Mucosa of stomach (tissue), 1 donor: ENCODE measurements around the gene BTN3A1.
"Not testable (repeated sequence)": the region's sequence is repeated elsewhere in the genome, so short reads cannot be mapped to it uniquely, and the experiment has no call there.

Experiments used
- H3K27me3 ChIP-seq: one replicate; pipeline ENCODE4 v1.7.0; 2013; ENCODE audit warnings: mild to moderate bottlenecking, low read length; ENCODE audit not compliant: control insufficient read depth, insufficient read depth
- H3K36me3 ChIP-seq: one replicate; pipeline ENCODE4 v1.7.0; 2013; ENCODE audit warnings: low read length; ENCODE audit not compliant: control insufficient read depth, insufficient read depth
- H3K4me1 ChIP-seq: one replicate; pipeline ENCODE4 v1.7.0; 2013; ENCODE audit warnings: mild to moderate bottlenecking, low read length; ENCODE audit not compliant: control insufficient read depth, insufficient read depth
- H3K4me3 ChIP-seq: one replicate; pipeline ENCODE4 v1.7.0; 2013; ENCODE audit warnings: low read length
- H3K9ac ChIP-seq: one replicate; pipeline ENCODE4 v1.7.0; 2013; ENCODE audit warnings: mild to moderate bottlenecking, low read length, moderate library complexity
- H3K9me3 ChIP-seq: one replicate; pipeline ENCODE4 v1.7.0; 2013; ENCODE audit warnings: mild to moderate bottlenecking, low read length, moderate library complexity; ENCODE audit not compliant: control insufficient read depth
- donor health status: Pancreatic carcinoma.

BTN3A1 gene

DNA sequence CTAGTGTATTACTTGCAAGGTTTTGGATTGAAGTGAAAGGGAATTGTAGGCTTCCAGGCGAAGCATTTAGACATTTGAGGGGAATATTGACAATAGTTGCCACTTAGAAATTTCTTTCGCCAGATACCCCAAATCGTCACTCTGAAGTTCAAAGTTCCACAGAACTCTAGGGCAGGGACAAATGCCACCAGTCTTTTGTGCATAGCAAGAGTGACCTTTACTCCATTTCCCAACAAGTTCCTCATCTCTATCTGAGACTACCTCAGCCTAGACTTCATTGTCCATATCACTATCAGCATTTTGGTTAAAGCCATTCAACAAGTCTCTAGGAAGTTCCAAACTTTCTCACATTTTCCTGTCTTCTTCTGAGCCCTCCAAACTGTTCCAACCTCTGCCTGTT is 16.7 kb downstream of the BTN3A1 start:
- H3K9ac ChIP-seq, H3K4me3 ChIP-seq, H3K4me1 ChIP-seq, H3K27me3 ChIP-seq, H3K9me3 ChIP-seq, H3K36me3 ChIP-seq: not testable (repeated sequence)

DNA sequence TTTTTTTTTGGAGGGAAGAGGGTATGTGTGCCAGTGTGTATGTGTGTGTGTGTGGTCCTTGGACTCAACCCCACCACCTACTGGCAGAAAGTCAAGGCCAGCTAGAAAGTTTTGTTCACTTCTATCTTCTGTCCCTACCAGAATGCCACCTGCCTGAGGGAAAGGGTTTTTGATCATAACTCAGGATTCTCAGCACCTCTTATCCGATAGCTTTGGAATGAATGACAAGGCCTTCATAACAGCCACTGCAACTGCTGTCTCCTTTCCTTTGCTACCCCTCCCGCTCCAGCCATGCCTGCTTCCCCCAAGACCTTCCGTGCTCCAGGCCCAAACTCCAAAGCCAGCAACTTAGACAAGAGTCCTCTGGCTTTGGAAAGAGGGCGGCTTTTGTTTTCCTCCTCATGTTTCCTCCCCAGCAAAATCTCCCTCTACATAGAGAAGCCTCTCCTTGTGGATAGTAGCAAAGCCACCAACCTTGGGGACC is 18.7 kb downstream of the BTN3A1 start:
- Histone ChIP-seq H3K9me3 (no peaks in the 10 kb centered on the region), H3K9ac (peak overlapping the region; percentile 95), H3K36me3 (no peaks in the 10 kb centered on the region), H3K27me3 (no peaks in the 10 kb centered on the region), H3K4me3 (peak overlapping the region; percentile 68), H3K4me1 (peaks cover 4% of the 10 kb centered on the region)

- peak overlapping the region; percentile 95 for H3K9ac ChIP-seq
- H3K9me3 ChIP-seq = no peaks in the 10 kb centered on the region
- H3K4me3 ChIP-seq = peak overlapping the region; percentile 68
- no peaks in the 10 kb centered on the region for H3K27me3 ChIP-seq
- peaks cover 4% of the 10 kb centered on the region for H3K4me1 ChIP-seq
- H3K36me3 ChIP-seq = no peaks in the 10 kb centered on the region
Observed at GRCh38 chr6:26421259-26422144, 19.4 kb downstream of the BTN3A1 start.

DNA sequence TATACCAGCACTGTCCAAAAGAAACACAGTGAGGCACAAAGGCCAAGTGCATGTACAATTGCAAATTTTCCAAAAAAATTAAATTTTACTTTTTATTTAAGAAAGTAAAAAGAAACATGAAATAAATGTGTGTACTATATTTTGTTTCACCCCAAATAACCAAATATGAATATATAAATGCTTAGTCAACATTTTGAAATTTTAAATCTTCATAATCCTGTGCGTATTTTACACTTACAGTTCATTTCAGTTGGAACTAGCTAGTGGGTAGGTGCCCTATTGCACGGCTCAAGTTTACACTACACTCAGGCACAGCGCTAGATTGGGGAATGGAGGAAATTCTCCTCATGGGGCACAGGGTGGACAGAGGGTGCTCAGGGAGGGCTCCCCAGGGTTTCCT is 20.3 kb downstream of the BTN3A1 start:
- H3K9me3 ChIP-seq = no peaks in the 10 kb centered on the region
- peaks cover 4% of the 10 kb centered on the region for H3K4me1 ChIP-seq
- no peak overlapping the region for H3K4me3 ChIP-seq
- no peak overlapping the region for H3K9ac ChIP-seq
- H3K27me3 ChIP-seq = no peaks in the 10 kb centered on the region
- H3K36me3 ChIP-seq = no peaks in the 10 kb centered on the region

DNA sequence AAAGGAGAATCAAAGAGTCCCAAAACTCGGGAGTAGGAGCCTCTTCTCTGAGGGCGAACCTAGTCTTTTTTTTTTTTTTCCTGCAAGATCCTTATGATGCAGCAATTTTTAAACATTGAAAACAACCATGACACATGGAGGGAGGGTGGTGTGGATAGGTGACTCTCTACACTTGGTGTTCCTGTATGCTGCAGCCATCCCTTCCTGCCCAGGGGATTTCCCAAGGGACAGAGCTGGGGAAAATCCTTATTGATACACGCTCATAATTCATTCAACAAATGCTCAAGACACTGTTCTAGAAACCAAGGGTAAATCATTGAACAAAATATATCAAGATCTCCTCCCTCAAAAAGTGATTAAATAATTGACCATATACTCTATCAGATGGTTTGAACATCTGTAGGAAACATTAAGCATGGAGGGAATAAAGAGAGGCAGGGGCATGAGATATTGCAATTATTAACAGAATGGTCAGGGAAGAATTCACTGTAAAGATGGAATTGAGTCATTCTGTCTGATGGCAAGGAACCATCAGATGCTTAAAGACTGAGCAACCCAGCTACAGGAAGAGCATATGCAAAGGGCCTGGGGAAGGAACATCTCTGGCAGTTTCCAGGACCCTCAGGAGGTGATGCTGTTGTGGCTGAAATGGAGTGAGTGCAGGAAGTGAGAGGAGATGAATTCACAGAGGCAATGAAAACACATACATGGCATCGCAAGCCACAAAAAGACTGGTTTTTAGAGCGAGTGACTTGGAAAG is 24.8 kb downstream of the BTN3A1 start:
- Histone ChIP-seq H3K36me3 (no peaks in the 10 kb centered on the region), H3K9ac (no peak overlapping the region), H3K4me1 (peaks cover 4% of the 10 kb centered on the region), H3K9me3 (no peaks in the 10 kb centered on the region), H3K4me3 (no peak overlapping the region), H3K27me3 (no peaks in the 10 kb centered on the region)

DNA sequence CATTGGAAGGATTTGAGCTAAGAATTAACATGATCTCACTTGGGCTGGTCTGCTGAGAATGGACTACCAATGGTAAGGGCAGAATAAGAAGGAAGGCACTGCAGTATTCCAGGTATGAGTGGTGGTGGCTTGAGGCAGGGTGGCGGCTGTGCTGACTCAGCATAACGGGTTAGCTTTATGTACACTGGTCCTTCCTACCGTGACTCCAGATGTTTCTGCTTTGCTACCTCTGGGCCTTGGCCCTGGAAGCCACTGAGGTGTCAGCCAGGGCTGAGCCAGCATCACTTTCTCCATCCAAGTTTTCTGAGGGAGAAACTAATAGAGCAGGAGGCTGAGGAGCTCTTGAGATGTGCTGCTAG is 25.4 kb downstream of the BTN3A1 start:
- Histone ChIP-seq H3K4me3 (no peak overlapping the region), H3K9me3 (no peaks in the 10 kb centered on the region), H3K27me3 (no peaks in the 10 kb centered on the region), H3K36me3 (no peaks in the 10 kb centered on the region), H3K4me1 (peaks cover 4% of the 10 kb centered on the region), H3K9ac (no peak overlapping the region)

DNA sequence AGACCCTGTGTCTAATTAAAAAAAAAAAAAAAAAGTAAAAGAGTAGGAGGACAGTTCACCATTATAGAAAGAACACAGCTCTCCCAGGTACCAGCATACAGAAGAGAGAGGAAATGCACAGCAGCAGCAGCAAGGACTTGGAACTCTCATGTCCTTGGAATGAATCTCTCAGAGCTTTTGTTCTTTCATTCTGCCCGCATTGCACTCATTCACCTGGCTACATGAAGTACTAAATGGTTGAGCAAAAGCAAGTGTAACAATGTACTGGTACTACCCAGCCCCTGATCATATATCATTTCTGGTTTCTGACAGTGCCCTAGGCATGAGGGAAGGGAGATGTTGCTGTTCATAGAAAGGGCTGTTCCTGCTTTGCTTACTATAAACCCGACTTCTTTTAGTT is 26.1 kb downstream of the BTN3A1 start:
- Histone ChIP-seq H3K9ac (no peak overlapping the region), H3K27me3 (no peaks in the 10 kb centered on the region), H3K4me1 (no peaks in the 10 kb centered on the region), H3K9me3 (no peaks in the 10 kb centered on the region), H3K4me3 (no peak overlapping the region), H3K36me3 (no peaks in the 10 kb centered on the region)

GRCh38 chr6:26430787-26431186 is 28.7 kb downstream of the BTN3A1 start:
- Histone ChIP-seq H3K36me3 (no peaks in the 10 kb centered on the region), H3K4me1 (no peaks in the 10 kb centered on the region), H3K9me3 (no peaks in the 10 kb centered on the region), H3K9ac (no peak overlapping the region), H3K27me3 (no peaks in the 10 kb centered on the region), H3K4me3 (no peak overlapping the region)

DNA sequence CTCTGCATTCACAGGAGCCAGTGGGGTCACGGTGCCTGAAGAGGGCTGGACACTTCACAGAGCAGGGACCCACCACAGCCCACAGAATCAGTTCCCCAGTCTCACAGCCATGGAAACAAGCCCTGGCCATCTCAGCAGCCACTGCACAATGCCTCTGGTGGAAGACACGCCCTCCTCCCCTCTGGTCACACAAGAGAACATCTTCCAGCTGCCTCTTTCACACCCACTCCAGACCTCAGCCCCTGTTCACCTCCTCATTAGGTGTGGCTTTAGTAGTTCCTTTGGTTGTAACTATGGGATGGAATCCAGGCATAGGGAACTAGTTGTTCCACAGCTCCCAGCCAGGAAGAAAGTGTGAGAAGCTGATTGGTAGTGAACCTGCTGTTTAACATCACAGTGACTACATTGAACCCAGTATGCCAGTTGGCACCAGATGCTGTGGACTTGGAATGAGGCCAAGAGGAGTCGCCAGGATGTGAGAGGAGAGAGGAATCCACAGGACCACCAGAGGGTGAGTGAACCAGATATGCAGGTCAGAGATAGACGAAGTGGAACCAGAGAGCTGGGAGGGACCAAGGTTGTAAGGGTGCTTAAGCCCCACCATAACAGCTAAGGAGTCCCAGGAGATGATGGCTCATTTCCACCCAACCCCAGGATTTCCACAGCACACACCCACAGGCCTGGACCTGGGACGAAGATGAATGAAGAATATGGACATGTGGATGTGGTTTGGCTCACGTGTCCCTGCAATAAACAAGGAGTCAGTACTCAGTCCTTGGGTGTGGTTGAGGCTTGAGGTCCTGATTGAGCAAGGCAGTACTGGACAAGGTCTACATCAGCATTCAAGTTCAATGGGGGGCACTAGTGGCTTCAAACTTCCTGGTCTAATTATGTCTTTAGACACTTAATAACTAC is 29.4 kb downstream of the BTN3A1 start:
- H3K9me3 ChIP-seq = no peaks in the 10 kb centered on the region
- H3K4me3 ChIP-seq = no peak overlapping the region
- H3K36me3 ChIP-seq = no peaks in the 10 kb centered on the region
- no peaks in the 10 kb centered on the region for H3K27me3 ChIP-seq
- no peak overlapping the region for H3K9ac ChIP-seq
- H3K4me1 ChIP-seq = no peaks in the 10 kb centered on the region

GRCh38 chr6:26432627-26433201 is 30.6 kb downstream of the BTN3A1 start:
- Histone ChIP-seq H3K4me3 (no peak overlapping the region), H3K9ac (no peak overlapping the region), H3K36me3 (no peaks in the 10 kb centered on the region), H3K9me3 (no peaks in the 10 kb centered on the region), H3K4me1 (no peaks in the 10 kb centered on the region), H3K27me3 (no peaks in the 10 kb centered on the region)

- H3K36me3 ChIP-seq, H3K9ac ChIP-seq, H3K4me1 ChIP-seq, H3K27me3 ChIP-seq, H3K4me3 ChIP-seq, H3K9me3 ChIP-seq: not testable (repeated sequence)
Observed at GRCh38 chr6:26433680-26434079, 31.6 kb downstream of the BTN3A1 start.
